GM12878 (cell line): Measurements from ENCODE around the gene PRTFDC1. TPM values are rescaled to one million over a fixed set of nuclear protein-coding genes. Genes with fewer than 3 reads are reported as not detected.

Experiments
- ATAC-seq: fragments of 200-7000 bp; cut with Tn5 transposase; 3 replicates; pipeline ENCODE4 v1.9.1; 2020; ENCODE audit warnings: mild to moderate bottlenecking, moderate library complexity
- BruUV-seq: library from RNA; stranded (reverse); fragments of 400-500 nt; replicated peaks from 2 replicates; lab custom pipeline; 2021; lab: Mats Ljungman, UMichigan
- CTCF ChIA-PET: fragments of 300-600 bp; sonication (Branson Sonifier 250); formaldehyde crosslinking; extraction: SDS; loops from one replicate; lab custom pipeline; 2021; ENCODE audit warnings: inconsistent platforms; lab: Yijun Ruan, JAX
- POLR2A ChIA-PET: fragments of 350-600 bp; formaldehyde crosslinking; extraction: SDS; loops from one replicate; lab custom pipeline; 2021; ENCODE audit warnings: inconsistent platforms; lab: Charles Lee
- RAD21 ChIA-PET: fragments of 300-600 bp; sonication (Branson Sonifier 250); formaldehyde crosslinking; loops from one replicate; lab custom pipeline; 2023; ENCODE audit warnings: antibody characterized with exemption; ENCODE audit not compliant: unreplicated experiment; lab: Charles Lee
- SMC1A ChIA-PET: fragments of 300-600 bp; sonication (Branson Sonifier 250); formaldehyde crosslinking; loops from one replicate; lab custom pipeline; 2023; ENCODE audit not compliant: unreplicated experiment, uncharacterized antibody; lab: Charles Lee
- DNase-seq: peaks from one replicate; pipeline ENCODE4 v3.0.0-alpha.2; 2011; ENCODE audit warnings: low read depth, low spot score
- FAIRE-seq: peaks from 3 replicates; lab custom pipeline; 2011; peaks lifted over from hg19 to GRCh38; lab: Jason Lieb, UNC
- H2AFZ ChIP-seq: 2 replicates; pipeline ENCODE4 v1.6.0; 2011; ENCODE audit warnings: low read depth, low read length, control low read depth; ENCODE audit not compliant: control insufficient read depth
- H3K27ac ChIP-seq: 2 replicates; pipeline ENCODE4 v1.5.1; 2011; ENCODE audit warnings: control low read depth; ENCODE audit not compliant: control insufficient read depth, insufficient read depth
- H3K27me3 ChIP-seq, 2 experiments: replicated peaks in 1 of 2; 2 replicates each; pipeline versions ENCODE4 v1.6.0 to v1.6.1; 2011; ENCODE audit warnings: low read length in 1 of 2; ENCODE audit not compliant: control insufficient read depth in 2 of 2, insufficient read depth in 2 of 2
- H3K36me3 ChIP-seq, 2 experiments: 2 replicates each; pipeline ENCODE4 v1.5.1; 2011; ENCODE audit warnings: low read length in 1 of 2; ENCODE audit not compliant: control insufficient read depth in 2 of 2, insufficient read depth in 2 of 2
- H3K4me1 ChIP-seq: 2 replicates; pipeline ENCODE4 v1.6.1; 2011; ENCODE audit warnings: mild to moderate bottlenecking, low read length, moderate library complexity, mixed read lengths; ENCODE audit not compliant: control insufficient read depth, insufficient read depth
- H3K4me2 ChIP-seq: 2 replicates; pipeline ENCODE4 v1.6.0; 2011; ENCODE audit warnings: control low read depth; ENCODE audit not compliant: control insufficient read depth, insufficient read depth
- H3K4me3 ChIP-seq: fragments of 200-600 bp; sonication (generic); 2 replicates; pipeline ENCODE4 v1.5.1; 2016
- H3K79me2 ChIP-seq: 2 replicates; pipeline ENCODE4 v1.6.0; 2011; ENCODE audit warnings: low read length; ENCODE audit not compliant: control insufficient read depth, insufficient read depth
- H3K9ac ChIP-seq: 2 replicates; pipeline ENCODE4 v1.8.0; 2011; ENCODE audit warnings: low read length, control low read depth, mixed read lengths; ENCODE audit not compliant: control insufficient read depth, insufficient read depth
- H3K9me3 ChIP-seq: replicated peaks from 3 replicates; pipeline ENCODE4 v1.5.1; 2011; ENCODE audit warnings: mild to moderate bottlenecking, low read length; ENCODE audit not compliant: control insufficient read depth, insufficient read depth
- H4K20me1 ChIP-seq: 2 replicates; pipeline ENCODE4 v1.6.0; 2011; ENCODE audit not compliant: control insufficient read depth, insufficient read depth
- BCL3 ChIP-seq: IDR thresholded peaks from 2 replicates; pipeline ENCODE4 v1.6.1; 2011; ENCODE audit warnings: borderline replicate concordance, low read depth, mild to moderate bottlenecking, moderate library complexity, low read length; ENCODE audit not compliant: insufficient read depth, poor library complexity, severe bottlenecking
- CEBPB ChIP-seq, 2 experiments: fragments of 150-350 bp in 1 of 2; IDR thresholded peaks; 2 replicates each; pipeline ENCODE4 v1.6.1; 2012 to 2014; ENCODE audit warnings: low read depth in 2 of 2, low read length in 2 of 2, borderline replicate concordance in 1 of 2, inconsistent platforms in 1 of 2
- KLF5 ChIP-seq: fragments of 450-650 bp; IDR thresholded peaks from 2 replicates; pipeline ENCODE4 v1.6.1; 2014; ENCODE audit warnings: mild to moderate bottlenecking; ENCODE audit not compliant: partially characterized antibody
- PBX3 ChIP-seq: IDR thresholded peaks from 2 replicates; pipeline ENCODE4 v1.6.1; 2011; ENCODE audit warnings: mild to moderate bottlenecking, low read depth, low read length, moderate library complexity; ENCODE audit not compliant: insufficient replicate concordance
- POLR2A ChIP-seq: IDR thresholded peaks from 2 replicates; pipeline ENCODE4 v1.6.1; 2011; ENCODE audit warnings: low read depth, mild to moderate bottlenecking, low read length
- SMAD1 ChIP-seq: fragments of 450-650 bp; IDR thresholded peaks from 2 replicates; pipeline ENCODE4 v1.6.1; 2018; ENCODE audit warnings: mild to moderate bottlenecking, low read depth; ENCODE audit not compliant: partially characterized antibody
- ZNF217 ChIP-seq: fragments of 450-650 bp; IDR thresholded peaks from 2 replicates; pipeline ENCODE4 v1.6.1; 2017; ENCODE audit warnings: antibody characterized with exemption, mild to moderate bottlenecking
- WGBS: methylation state at CpG from one replicate; pipeline ENCODE4 v1.1.6; 2016; ENCODE audit warnings: low lambda C conversion rate; ENCODE audit not compliant: insufficient replicate concordance, insufficient coverage; ENCODE audit errors: missing lambda C conversion rate; 5-methylcytosine and 5-hydroxymethylcytosine counted together
- in situ Hi-C: fragments of 300-500 bp; cut with MboI; formaldehyde crosslinking; loops from 9 replicates; pipeline ENCODE4 v1.14.3; 2018; ENCODE audit warnings: mixed read lengths
- intact Hi-C: fragments of 100-400 bp; cut with micrococcal nuclease; formaldehyde crosslinking; loops from one replicate; pipeline ENCODE4 v1.14.2; 2022; ENCODE audit not compliant: unreplicated experiment
- polyA plus RNA-seq, 11 experiments: library from polyadenylated mRNA; depleted of rRNA in 4 of 11; unstranded in 6 of 11; stranded (reverse) in 5 of 11; fragments of >200 nt; fragmentation: Nextera tagmentation in 4 of 11; fragmentation: Illumina TruSeq in 1 of 11; extraction: Ambion mirVana in 4 of 11; extraction: Trizol in 1 of 11; gene quantifications; 1 replicate in 1 of 11; 2 replicates in 10 of 11; pipeline versions ENCODE4 v1.2.1 to v1.2.3, GENCODE V29; 2011 to 2016; ENCODE audit warnings: inconsistent platforms in 2 of 11, missing spikeins in 2 of 11, low read depth in 1 of 11
- total RNA-seq, 4 experiments: library from RNA; depleted of rRNA in 3 of 4; stranded (reverse); fragments of >200 nt in 3 of 4; fragmentation: Illumina TruSeq in 1 of 4; extraction: Trizol in 1 of 4; gene quantifications; 2 replicates each; pipeline versions ENCODE4 v1.2.1 to v1.2.3, GENCODE V29; 2013 to 2021

Gene PRTFDC1
- total and polyA plus RNA-seq, 10 of the 15 experiments (the other 5 are each of a cell fraction or from before 2014, with no cell fraction given) = 5.5 to 17.3 (median 11.3) TPM

- ATAC-seq (no peak; the same call in 2 of the 3 replicates), FAIRE-seq (no peak), DNase-seq (no peak)
- intact Hi-C loops (no loop called here), in situ Hi-C loops (no loop called here)
- RAD21 ChIA-PET = interaction anchor here (1.1 kb wide), 1 partner anchor 233 kb away, joined by 3 read pairs; no protein-coding TSS in a partner anchor
- POLR2A ChIA-PET = no interaction called here
- CTCF ChIA-PET = interaction anchor here (0.6 to 1.3 kb wide), 2 partner anchors 10 to 341 kb away, joined by 3 read pairs; no protein-coding TSS in a partner anchor
- Histone ChIP-seq H3K4me3 (no peak overlapping the region), H3K36me3 (no peaks in the 10 kb centered on the region), H3K9me3 (no peaks in the 10 kb centered on the region; the same call in 1 of the 3 replicates), H3K9ac (no peak overlapping the region), H3K27ac (no peak overlapping the region), H3K79me2 (no peaks in the 10 kb centered on the region), H3K27me3 (no peaks in the 10 kb centered on the region; a peak in 1 of 4 replicates), H3K4me2 (no peak overlapping the region), H4K20me1 (no peaks in the 10 kb centered on the region), H2AFZ (no peak overlapping the region), H3K4me1 (no peaks in the 10 kb centered on the region)
- SMC1A ChIA-PET = interaction anchor here (0.6 to 1.0 kb wide), 5 partner anchors 11 to 528 kb away, joined by 3 to 4 read pairs (median 3); no protein-coding TSS in a partner anchor
- BruUV-seq = no TSS peak
- TF ChIP-seq KLF5 (no peak), BCL3 (no peak), SMAD1 (no peak), CEBPB (IDR thresholded peaks at IDR 0.05; ENCODE audit: borderline replicate concordance in 1 of 2, low read depth in 2 of 2, low read length in 2 of 2) (no peak), ZNF217 (no peak), PBX3 (no peak), POLR2A (no peak)
- WGBS = 49% methylated on average over 5 of the region's 5 CpGs
These were observed 6.4 kb upstream of the PRTFDC1 start for GRCh38 chr10:24958721-24959381.
